ENCODE data around the gene SPRED2. TPM values are rescaled to one million over a fixed set of nuclear protein-coding genes. Genes with fewer than 3 reads are reported as not detected.

Gene SPRED2
- total and polyA plus RNA-seq, 2 of the 8 experiments (the other 6 are each of a cell fraction or from before 2014, with no cell fraction given): 15.3 to 22.5 TPM

DNA sequence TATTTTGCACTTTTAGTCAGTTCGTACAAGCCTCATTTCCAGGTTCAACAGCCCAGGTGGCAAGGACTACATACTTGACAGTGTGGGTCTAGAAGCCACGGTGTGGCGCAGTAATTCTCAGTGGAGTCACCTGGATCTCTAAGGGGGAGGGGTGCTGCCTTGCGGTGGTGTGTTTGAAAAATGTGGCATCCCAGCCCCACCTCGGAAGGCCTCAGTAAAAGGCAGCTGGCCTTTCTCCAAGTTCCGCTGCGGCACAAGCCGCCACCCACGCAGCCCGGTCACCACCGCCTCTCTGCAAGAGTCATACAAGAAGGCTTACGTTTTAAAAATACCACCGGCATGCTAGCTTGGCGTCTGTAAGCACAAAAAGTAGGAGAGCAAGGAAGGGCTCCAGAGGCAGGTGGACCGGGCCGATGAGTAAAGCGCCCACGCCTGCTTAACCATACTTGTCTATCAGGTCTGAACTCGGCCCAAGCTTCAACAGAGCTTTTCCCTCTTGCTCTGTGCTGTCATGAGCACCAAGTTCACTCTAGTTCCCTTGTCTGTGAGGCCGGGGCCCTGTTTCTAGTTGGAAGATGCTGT lies 49.5 kb downstream of the SPRED2 start:
- no peaks in the 10 kb centered on the region for H3K36me3 ChIP-seq (ENCODE audit: control insufficient read depth in 2 of 4, insufficient read depth in 4 of 4, low read length in 3 of 4)
- no peaks in the 10 kb centered on the region for H3K27me3 ChIP-seq (replicated peaks in 1 of 4; ENCODE audit: control insufficient read depth in 3 of 4, extremely low read depth in 1 of 4, insufficient read depth in 3 of 4, low read length in 3 of 4)
- DNase-seq (ENCODE audit: low read depth in 1 of 2, low spot score in 2 of 2) (no peak), FAIRE-seq (no peak)
- H3K9me3 ChIP-seq (ENCODE audit: insufficient read depth in 2 of 2, low read depth in 1 of 2, low read length in 1 of 2): no peaks in the 10 kb centered on the region
- no peak overlapping the region for H3K4me3 ChIP-seq (ENCODE audit: extremely low read depth in 1 of 4, insufficient read depth in 2 of 4, low read depth in 3 of 4, low read length in 4 of 4)
- H3K23ac ChIP-seq (ENCODE audit: insufficient read length): no peak overlapping the region
- H2BK5ac ChIP-seq (ENCODE audit: low read depth, low read length): no peak overlapping the region
- H3K23me2 ChIP-seq (ENCODE audit: low read depth, low read length): no peaks in the 10 kb centered on the region
- H3K14ac ChIP-seq (ENCODE audit: insufficient read length): no peak overlapping the region
- POLR2A ChIA-PET (ENCODE audit: partially characterized antibody): interaction anchor here (0.6 to 1.4 kb wide), 2 partner anchors 11 to 182 kb away, joined by 3 read pairs; no protein-coding TSS in a partner anchor
- H3K4ac ChIP-seq (replicated peaks; ENCODE audit: insufficient read length, low read depth, low read length): no peak overlapping the region
- no peak overlapping the region for H4K5ac ChIP-seq (ENCODE audit: insufficient read length, low read depth, low read length)
- no peaks in the 10 kb centered on the region; a peak in 1 of 4 replicates for H3K79me2 ChIP-seq (ENCODE audit: control insufficient read depth in 1 of 2, insufficient read depth in 2 of 2, low read length in 2 of 2)
- no peaks in the 10 kb centered on the region for H3K79me1 ChIP-seq (ENCODE audit: low read depth, low read length)
- no peak overlapping the region for H2BK15ac ChIP-seq (ENCODE audit: low read length)
- H4K91ac ChIP-seq (replicated peaks; ENCODE audit: insufficient read length, low read length): no peak overlapping the region
- H2AFZ ChIP-seq (ENCODE audit: low read length): no peak overlapping the region
- H2BK20ac ChIP-seq (ENCODE audit: low read length): no peak overlapping the region
- H3K18ac ChIP-seq (ENCODE audit: extremely low read depth, low read length): no peak overlapping the region
- H3K4me2 ChIP-seq (ENCODE audit: insufficient read depth in 1 of 2, low read depth in 2 of 2, low read length in 2 of 2): no peak overlapping the region
- no peak overlapping the region for H3K9ac ChIP-seq (replicated peaks in 1 of 4; ENCODE audit: extremely low read depth in 1 of 4, low read depth in 3 of 4, low read length in 3 of 4)
- 83% methylated on average over 20 of the region's 20 CpGs; no CpG with 5 or more reads in 1 of the 2 experiments for WGBS, 2 experiments (ENCODE audit: extremely low coverage in 1 of 2, insufficient coverage in 1 of 2, insufficient read length in 1 of 2, insufficient replicate concordance in 2 of 2, low coverage in 1 of 2, low lambda C conversion rate in 2 of 2, missing lambda C conversion rate in 1 of 2)
- CTCF ChIA-PET (ENCODE audit: partially characterized antibody): interaction anchor here (0.8 to 1.6 kb wide), 4 partner anchors 13 to 81 kb away, joined by 3 to 4 read pairs (median 3); no protein-coding TSS in a partner anchor
- H3K27ac ChIP-seq (ENCODE audit: low read depth, low read length): no peak overlapping the region
- peaks cover 0 to 4% (median under 1%) of the 10 kb centered on the region in 4 experiments; a peak in 2 of 7 replicates for H3K4me1 ChIP-seq (replicated peaks in 1 of 4; ENCODE audit: control insufficient read depth in 3 of 4, insufficient read depth in 4 of 4, low read length in 3 of 4)
- no peak overlapping the region for H3K56ac ChIP-seq (replicated peaks; ENCODE audit: insufficient read length, low read depth, low read length)
- H4K20me1 ChIP-seq (replicated peaks in 1 of 2; ENCODE audit: control insufficient read depth in 1 of 2, insufficient read depth in 2 of 2, low read length in 2 of 2): peaks cover 7 to 10% of the 10 kb centered on the region in 2 experiments
- H2BK120ac ChIP-seq (replicated peaks; ENCODE audit: low read depth, low read length): no peak overlapping the region
- H2AK5ac ChIP-seq (ENCODE audit: low read depth, low read length): no peak overlapping the region
- H4K8ac ChIP-seq (ENCODE audit: extremely low read depth, insufficient read depth, low read length): no peak overlapping the region; the same call in 1 of the 2 replicates
- H2BK12ac ChIP-seq (ENCODE audit: low read depth, low read length): no peak overlapping the region
- TF ChIP-seq BACH1 (IDR thresholded peaks at IDR 0.05; ENCODE audit: low read length): no peak
- peak in 1 of 2 experiments; percentile 19; a peak in 1 of 4 replicates for TF ChIP-seq RAD21 (IDR thresholded peaks at IDR 0.05 in 1 of 2, conservative IDR thresholded peaks at IDR 0.05 in 1 of 2; ENCODE audit: low read depth in 2 of 2, low read length in 2 of 2)
- no peak for TF ChIP-seq HDAC2 (IDR thresholded peaks at IDR 0.05; ENCODE audit: borderline replicate concordance in 1 of 2, low read depth in 2 of 2, low read length in 2 of 2)
- TF ChIP-seq RNF2 (IDR thresholded peaks at IDR 0.05; ENCODE audit: borderline replicate concordance, low read depth, low read length, missing control alignments, poor library complexity, severe bottlenecking): no peak
- TF ChIP-seq, protein P1, sequence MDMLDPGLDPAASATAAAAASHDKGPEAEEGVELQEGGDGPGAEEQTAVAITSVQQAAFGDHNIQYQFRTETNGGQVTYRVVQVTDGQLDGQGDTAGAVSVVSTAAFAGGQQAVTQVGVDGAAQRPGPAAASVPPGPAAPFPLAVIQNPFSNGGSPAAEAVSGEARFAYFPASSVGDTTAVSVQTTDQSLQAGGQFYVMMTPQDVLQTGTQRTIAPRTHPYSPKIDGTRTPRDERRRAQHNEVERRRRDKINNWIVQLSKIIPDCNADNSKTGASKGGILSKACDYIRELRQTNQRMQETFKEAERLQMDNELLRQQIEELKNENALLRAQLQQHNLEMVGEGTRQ (IDR thresholded peaks at IDR 0.05; ENCODE audit: low read length): no peak
- TF ChIP-seq YY1 (IDR thresholded peaks at IDR 0.05; ENCODE audit: low read depth, low read length): no peak
- 0 out of 2 replicates have a peak, but pooled peaks have one; percentile 39 for TF ChIP-seq EGR1 (IDR thresholded peaks at IDR 0.05; ENCODE audit: borderline replicate concordance, low read depth, low read length)

Measured in H1 (cell line).